Choroid plexus epithelial cell (primary cell): ENCODE results near the gene ABCA13.

Experiments used
- DNase-seq: peaks from one replicate; pipeline ENCODE4 v3.0.0-alpha.2; 2010; ENCODE audit warnings: low read depth
- H3K4me3 ChIP-seq: 2 replicates; pipeline ENCODE4 v1.5.1; 2011; ENCODE audit warnings: low read depth, mild to moderate bottlenecking, control low read depth, low read length, moderate library complexity
- TF ChIP-seq, protein P1 (sequence below): conservative IDR thresholded peaks from 2 replicates; pipeline ENCODE4 v1.5.1; 2011; ENCODE audit warnings: low read depth, mild to moderate bottlenecking, control low read depth, inconsistent platforms, low read length, moderate library complexity

Gene ABCA13

DNA sequence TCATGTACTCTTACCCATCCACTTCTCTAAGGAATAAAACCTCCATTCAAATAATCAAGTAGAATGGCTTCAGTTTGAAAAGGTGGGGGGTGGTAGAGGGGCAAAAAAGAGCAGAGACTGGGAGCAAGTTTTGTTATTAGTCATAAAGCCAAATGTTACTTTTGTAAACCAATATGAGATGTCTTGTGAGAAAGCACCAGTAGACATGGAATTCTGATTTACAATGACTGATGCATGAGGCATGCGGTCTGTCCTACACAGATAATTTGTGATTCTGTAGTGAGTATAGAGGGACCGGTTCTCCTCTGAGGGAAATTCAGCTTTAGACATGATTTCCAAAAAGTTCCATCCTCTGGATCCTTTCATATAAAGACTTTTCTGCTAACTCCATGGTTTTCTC is 12.9 kb upstream of the ABCA13 start:
- TF ChIP-seq, protein P1, sequence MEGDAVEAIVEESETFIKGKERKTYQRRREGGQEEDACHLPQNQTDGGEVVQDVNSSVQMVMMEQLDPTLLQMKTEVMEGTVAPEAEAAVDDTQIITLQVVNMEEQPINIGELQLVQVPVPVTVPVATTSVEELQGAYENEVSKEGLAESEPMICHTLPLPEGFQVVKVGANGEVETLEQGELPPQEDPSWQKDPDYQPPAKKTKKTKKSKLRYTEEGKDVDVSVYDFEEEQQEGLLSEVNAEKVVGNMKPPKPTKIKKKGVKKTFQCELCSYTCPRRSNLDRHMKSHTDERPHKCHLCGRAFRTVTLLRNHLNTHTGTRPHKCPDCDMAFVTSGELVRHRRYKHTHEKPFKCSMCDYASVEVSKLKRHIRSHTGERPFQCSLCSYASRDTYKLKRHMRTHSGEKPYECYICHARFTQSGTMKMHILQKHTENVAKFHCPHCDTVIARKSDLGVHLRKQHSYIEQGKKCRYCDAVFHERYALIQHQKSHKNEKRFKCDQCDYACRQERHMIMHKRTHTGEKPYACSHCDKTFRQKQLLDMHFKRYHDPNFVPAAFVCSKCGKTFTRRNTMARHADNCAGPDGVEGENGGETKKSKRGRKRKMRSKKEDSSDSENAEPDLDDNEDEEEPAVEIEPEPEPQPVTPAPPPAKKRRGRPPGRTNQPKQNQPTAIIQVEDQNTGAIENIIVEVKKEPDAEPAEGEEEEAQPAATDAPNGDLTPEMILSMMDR = no peak
- H3K4me3 ChIP-seq = no peak overlapping the region
- DNase-seq = peak; percentile 65

DNA sequence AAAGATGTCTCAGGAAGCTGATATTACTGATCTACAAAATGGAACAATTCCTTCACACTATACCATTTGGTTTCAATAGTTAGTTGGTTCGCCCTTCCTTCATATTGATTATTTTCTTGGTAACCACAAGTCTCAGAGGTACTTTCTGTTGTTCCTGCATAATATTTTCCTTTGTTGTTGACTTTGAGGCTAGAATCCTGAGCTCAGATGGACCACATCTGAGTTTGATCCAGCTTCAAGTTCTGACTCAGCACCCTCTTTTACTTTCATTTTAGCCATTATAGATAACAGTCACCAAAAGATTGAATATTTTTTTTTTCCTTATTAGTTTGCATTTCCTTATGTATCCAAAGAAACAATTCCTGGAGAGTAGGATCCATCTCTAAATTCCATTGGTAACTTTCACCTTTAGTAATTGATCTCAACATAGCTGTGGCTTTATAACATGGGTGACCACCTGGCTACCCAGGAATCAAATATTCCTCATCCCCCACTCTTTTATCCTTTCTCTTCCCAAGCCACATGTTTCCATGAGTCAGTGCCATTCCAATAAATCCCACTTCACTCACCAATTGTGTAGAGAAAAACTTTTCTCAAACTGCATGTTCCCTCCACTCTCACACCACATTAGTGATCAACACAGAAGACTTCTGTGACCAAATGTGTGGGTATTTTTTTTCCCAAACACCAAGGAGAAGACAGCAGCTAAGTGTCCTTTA is 9.7 kb upstream of the ABCA13 start:
- H3K4me3 ChIP-seq = no peak overlapping the region
- TF ChIP-seq, protein P1 = no peak
- peak; percentile 42 for DNase-seq

GRCh38 chr7:48165157-48165556 is 6.1 kb upstream of the ABCA13 start:
- H3K4me3 ChIP-seq = no peak overlapping the region
- no peak for DNase-seq
- TF ChIP-seq, protein P1 = no peak

GRCh38 chr7:48168159-48168558 is 3.1 kb upstream of the ABCA13 start:
- TF ChIP-seq, protein P1 = peak; percentile 41
- H3K4me3 ChIP-seq = no peak overlapping the region
- DNase-seq = peak; percentile 79

DNA sequence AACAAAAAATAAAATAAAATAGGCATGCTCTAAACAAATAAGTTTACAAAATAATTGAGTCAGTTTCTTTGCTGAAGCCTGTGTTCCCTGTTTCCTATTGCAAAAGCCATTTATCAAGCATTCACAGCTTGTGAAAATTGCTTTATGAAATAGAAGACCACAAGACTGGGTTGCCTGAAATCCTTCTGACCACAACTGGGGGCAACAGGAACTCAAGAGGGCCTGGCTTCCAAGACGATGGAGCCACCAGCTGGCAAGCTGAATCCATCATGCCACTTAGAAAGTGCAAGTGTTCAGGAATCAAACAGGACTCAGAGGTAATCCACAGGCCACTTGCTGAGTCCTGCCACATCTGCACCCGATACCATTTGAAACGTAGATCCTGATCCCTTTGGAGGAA is 752 bp upstream of the ABCA13 start:
- H3K4me3 ChIP-seq = no peak overlapping the region
- TF ChIP-seq, protein P1 = no peak
- DNase-seq = no peak

GRCh38 chr7:48173313-48173712 is 2.1 kb downstream of the ABCA13 start:
- TF ChIP-seq, protein P1 = no peak
- no peak for DNase-seq
- no peak overlapping the region for H3K4me3 ChIP-seq

DNA sequence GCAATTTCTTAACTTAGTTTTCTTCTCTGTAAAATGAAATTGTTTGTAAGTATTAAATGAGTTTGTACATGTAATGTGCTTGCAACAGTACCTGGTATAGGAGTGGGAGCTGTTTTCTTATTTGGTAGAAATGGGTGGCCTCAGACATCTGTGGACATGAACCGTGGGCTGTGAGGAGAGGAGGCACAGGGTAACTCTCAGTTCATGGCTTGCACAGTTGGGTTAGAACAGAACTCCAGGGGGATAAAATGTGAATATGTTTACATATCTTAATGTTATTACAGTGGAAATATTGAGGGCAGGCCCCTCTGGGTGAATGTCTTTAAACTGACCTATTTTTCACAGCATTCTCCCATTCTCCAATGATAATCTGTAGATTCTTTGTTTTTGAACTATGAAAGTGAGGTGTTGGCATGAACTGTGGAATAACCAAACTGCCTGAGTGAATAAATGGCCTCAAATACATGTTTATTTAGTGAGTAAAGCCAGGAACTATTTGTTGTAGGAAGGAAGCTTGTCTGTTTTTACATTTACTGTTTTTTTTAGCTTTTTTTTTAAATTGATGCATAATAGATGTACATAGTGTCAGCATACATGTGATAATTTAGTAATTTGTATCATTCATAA is 2.6 kb downstream of the ABCA13 start:
- TF ChIP-seq, protein P1 = no peak
- DNase-seq = peak; percentile 69
- no peak overlapping the region for H3K4me3 ChIP-seq
